Right lobe of liver (tissue), 4 donors: ENCODE data around the gene IGF2.

Source experiments
- CTCF ChIP-seq, 4 donors: fragments of 200-600 bp in 3 of 4; fragments of 450-650 bp in 1 of 4; IDR thresholded peaks; one replicate each; pipeline versions ENCODE4 v1.5.1 to v1.8.0; 2016 to 2022; ENCODE audit warnings: antibody characterized with exemption in 4 of 4, mild to moderate bottlenecking in 2 of 4
- POLR2A ChIP-seq: fragments of 450-650 bp; IDR thresholded peaks from one replicate; pipeline ENCODE4 v1.6.1; 2017; ENCODE audit warnings: antibody characterized with exemption, mild to moderate bottlenecking
- donor health status: DM: no; HTN: no; CAD: no.
- donor health status: DM: no; HTN: no; CAD: no.
- donor health status: DM: no; HTN: yes; CAD: no.

DNA sequence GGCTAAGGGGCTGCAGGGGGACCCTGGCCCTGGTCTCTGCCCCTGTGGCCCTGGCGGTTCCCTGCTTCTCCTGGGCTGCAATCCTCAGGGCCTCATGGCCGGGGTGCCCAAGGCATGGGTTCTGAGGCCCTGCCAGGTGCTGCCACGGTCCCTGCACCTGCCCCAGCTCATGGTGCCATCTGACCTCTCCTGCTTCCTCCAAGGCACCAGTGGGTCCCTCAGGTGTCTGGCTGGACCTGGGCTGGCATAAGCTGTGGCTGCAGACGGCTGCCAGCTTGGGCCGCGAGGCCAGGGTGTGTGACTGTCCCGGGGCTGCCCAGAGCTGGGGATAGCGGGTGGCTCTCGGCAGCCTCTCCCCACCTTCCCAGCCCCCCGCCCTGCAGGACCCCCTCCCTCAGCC, 19.8 kb upstream of the IGF2 start:
- TF ChIP-seq CTCF (IDR thresholded peaks at IDR 0.05) (no peak), POLR2A (no peak)
